Activated T-helper 1 cell treated with anti-CD3 and anti-CD28 coated beads, Interleukin-12 subunit alpha, Interleukin-12 subunit beta, Interleukin-2, Interleukin-4 antibody, amounts not matched to agents 30 ng/mL and 10 ng/mL and 1 ng/mL, durations not matched to agents 14 hours and 24 hours and 36 hours (primary cell): ENCODE results near the gene TBC1D5. TPM values are rescaled to one million over a fixed set of nuclear protein-coding genes. Genes with fewer than 3 reads are reported as not detected.
"Not testable (repeated sequence)": the region's sequence is repeated elsewhere in the genome, so short reads cannot be mapped to it uniquely, and the experiment has no call there.

ENCODE experiments used
- DNase-seq: peaks from one replicate; pipeline ENCODE4 v3.0.0; 2021; ENCODE audit warnings: low spot score
- H3K27ac Mint-ChIP-seq: one replicate; pipeline ENCODE4 v1.8.0; 2021; ENCODE audit warnings: mild to moderate bottlenecking, mixed read lengths
- H3K27me3 Mint-ChIP-seq: one replicate; pipeline ENCODE4 v1.8.0; 2022; ENCODE audit warnings: mild to moderate bottlenecking, moderate library complexity, mixed read lengths; ENCODE audit not compliant: insufficient read depth
- H3K36me3 Mint-ChIP-seq: one replicate; pipeline ENCODE4 v1.8.0; 2021; ENCODE audit warnings: low read depth, mixed read lengths
- H3K4me1 Mint-ChIP-seq: one replicate; pipeline ENCODE4 v1.8.0; 2021; ENCODE audit warnings: low read depth, mixed read lengths
- H3K4me3 Mint-ChIP-seq: one replicate; pipeline ENCODE4 v1.8.0; 2021; ENCODE audit warnings: mild to moderate bottlenecking, moderate library complexity, mixed read lengths
- H3K9me3 Mint-ChIP-seq: one replicate; pipeline ENCODE4 v1.8.0; 2021; ENCODE audit warnings: mixed read lengths
- intact Hi-C: fragments of 100-400 bp; cut with micrococcal nuclease; formaldehyde crosslinking; loops from one replicate; pipeline ENCODE4 v1.15.1; 2024
- total RNA-seq: library from RNA; stranded (reverse); gene quantifications from 2 replicates; pipeline ENCODE4 v1.2.3, GENCODE V29; 2022

The TBC1D5 gene
- total RNA-seq, 1 donor from 2014 or later: 31.4 TPM

DNA sequence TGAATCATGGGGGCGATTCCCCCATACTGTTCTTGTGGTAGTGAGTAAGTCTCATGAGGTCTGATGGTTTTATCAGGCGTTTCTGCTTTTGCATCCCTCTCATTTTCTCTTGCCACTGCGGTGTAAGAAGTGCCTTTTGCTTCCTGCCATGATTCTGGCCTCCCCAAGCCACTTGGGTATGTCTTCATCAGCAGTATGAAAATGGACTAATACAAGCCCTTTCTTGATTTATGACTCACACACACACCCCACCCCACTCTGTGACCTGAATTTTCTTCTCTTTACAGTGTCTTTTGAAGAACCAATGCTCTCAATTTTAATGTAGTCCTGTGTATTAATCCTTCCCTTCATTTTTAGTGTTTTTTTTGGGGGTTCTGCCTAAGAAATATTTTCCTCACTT lies 612.9 kb downstream of the TBC1D5 start:
- Mint-ChIP-seq H3K9me3 (peaks cover 20% of the 10 kb centered on the region), H3K36me3 (no peaks in the 10 kb centered on the region), H3K27me3 (no peaks in the 10 kb centered on the region), H3K27ac (no peak overlapping the region), H3K4me1 (no peaks in the 10 kb centered on the region), H3K4me3 (no peak overlapping the region)
- no peak for DNase-seq
- intact Hi-C loops: no loop called here

DNA sequence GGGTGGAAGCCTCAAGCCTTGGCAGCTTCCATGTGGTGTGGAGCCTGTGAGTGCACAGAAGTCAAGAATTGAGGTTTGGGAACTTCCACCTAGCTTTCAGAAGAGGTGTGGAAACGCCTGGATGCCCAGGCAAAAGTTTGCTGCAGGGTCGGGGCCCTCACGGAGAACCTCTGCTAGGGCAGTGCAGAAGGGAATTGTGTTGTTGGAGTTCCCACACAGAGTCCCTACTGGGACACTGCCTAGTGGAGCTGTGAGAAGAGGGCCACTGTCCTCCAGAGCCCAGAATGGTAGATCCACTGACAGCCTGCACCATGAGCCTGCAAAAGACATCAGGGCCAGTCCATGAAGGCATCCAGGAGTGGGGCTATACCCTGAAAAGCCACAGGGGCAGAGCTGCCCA lies 613.8 kb downstream of the TBC1D5 start:
- H3K9me3 Mint-ChIP-seq: peaks cover 20% of the 10 kb centered on the region

DNA sequence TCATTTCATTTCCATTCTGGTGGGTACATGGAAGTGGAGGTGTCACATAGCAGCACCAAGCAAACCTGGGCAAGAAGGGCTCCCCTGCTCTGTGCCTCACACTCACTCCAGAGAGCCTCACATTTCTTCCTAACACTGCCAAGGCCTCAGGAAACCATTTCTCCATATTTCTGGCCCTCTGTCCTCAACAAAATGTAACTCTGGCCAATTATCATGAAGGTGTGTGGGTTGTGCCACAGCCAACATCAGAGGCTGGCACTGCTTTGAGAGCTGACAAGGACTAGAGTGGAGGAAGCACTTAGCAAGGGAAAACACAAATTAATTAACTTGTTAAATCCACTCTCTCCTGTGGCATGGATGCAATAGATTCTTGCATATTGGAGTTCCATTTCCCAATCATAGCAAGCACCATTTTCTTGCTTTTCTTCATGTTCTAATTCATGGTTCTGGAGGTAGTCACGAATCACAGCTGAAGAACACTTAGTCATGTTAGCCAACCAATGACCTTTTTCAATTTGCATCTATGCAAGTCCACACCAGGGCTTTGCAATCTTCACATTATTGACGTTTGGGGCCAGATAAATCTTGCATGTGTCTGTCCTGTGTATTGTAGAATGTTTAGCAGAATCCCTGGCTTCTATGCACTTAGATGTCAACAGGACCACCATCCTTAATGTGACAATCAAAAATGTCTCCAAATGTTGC lies 616.5 kb downstream of the TBC1D5 start:
- intact Hi-C loops: no loop called here
- H3K4me1 Mint-ChIP-seq: no peaks in the 10 kb centered on the region
- no peaks in the 10 kb centered on the region for H3K27me3 Mint-ChIP-seq
- H3K27ac Mint-ChIP-seq: no peak overlapping the region
- H3K9me3 Mint-ChIP-seq: peaks cover 32% of the 10 kb centered on the region
- H3K36me3 Mint-ChIP-seq: peaks cover 1% of the 10 kb centered on the region
- H3K4me3 Mint-ChIP-seq: no peak overlapping the region
- no peak for DNase-seq

More for the DNA sequence above, 613.8 kb downstream of the TBC1D5 start:
- intact Hi-C loops, H3K4me1 Mint-ChIP-seq, H3K4me3 Mint-ChIP-seq, H3K27me3 Mint-ChIP-seq, DNase-seq, H3K27ac Mint-ChIP-seq, H3K36me3 Mint-ChIP-seq: not testable (repeated sequence)

DNA sequence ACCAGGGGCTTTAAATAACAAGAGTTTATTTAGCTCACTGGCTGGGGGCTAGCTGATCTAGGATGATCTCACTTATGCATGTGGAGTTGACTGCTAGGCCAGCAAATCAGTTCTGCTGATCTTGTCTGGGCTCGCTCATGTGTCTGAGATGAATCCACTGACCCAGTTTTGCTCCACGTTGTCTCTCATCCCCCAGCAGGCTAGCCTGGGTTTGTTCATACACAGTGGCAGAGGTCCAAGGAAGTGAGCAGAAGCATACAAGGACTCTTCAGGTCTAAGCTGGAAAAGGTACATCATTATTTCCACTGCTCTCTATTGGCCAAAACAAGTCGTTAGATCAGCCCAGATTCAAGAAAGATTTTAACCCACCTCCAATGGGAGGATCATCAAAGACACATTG lies 619.7 kb downstream of the TBC1D5 start:
- Mint-ChIP-seq H3K27ac (no peak overlapping the region), H3K4me1 (no peaks in the 10 kb centered on the region), H3K36me3 (peaks cover 1% of the 10 kb centered on the region), H3K9me3 (peaks cover 19% of the 10 kb centered on the region), H3K4me3 (no peak overlapping the region), H3K27me3 (peaks cover 4% of the 10 kb centered on the region)
- intact Hi-C loops: no loop called here
- DNase-seq: no peak

DNA sequence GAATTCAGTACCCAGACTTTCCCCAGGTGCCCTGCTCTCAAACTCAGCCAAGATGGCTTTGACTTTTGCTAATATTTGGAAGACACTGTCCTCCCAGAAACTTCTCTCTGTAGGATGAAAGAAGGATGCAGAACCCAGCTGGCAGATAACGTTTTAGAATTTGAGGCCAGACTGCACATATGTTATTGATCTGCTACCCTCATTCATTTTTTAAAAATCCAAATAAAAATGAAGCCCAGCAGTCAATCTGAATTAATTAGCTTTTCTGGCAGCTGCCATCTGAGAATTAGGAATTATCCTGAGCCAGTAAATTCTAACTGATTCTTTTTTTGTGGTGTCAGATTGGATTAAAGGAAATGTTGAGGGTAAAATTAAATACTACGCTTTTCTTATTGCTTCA lies 621.1 kb downstream of the TBC1D5 start:
- intact Hi-C loops: no loop called here
- DNase-seq: no peak
- Mint-ChIP-seq H3K9me3 (peaks cover 14% of the 10 kb centered on the region), H3K4me3 (no peak overlapping the region), H3K36me3 (peaks cover 1% of the 10 kb centered on the region), H3K27me3 (peaks cover 4% of the 10 kb centered on the region), H3K27ac (no peak overlapping the region), H3K4me1 (no peaks in the 10 kb centered on the region)

DNA sequence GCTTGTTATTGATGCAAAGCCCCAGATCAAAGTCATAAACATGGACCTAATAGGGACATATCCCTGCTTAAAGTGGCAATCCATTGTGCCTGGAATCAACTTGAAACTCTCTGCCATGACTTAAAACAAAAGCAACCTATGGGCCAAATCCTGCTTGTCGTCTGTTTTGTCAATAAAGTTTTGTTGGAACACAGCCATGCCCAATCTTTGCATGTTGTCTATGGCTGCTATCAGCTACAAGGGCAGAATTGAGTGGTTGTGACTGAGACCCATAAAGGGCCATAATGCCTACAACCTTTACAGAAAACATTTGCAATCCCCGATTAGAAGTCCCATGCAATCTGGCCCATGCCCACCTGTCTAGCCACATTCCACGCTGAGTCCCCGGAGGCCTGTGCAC lies 622.3 kb downstream of the TBC1D5 start:
- Mint-ChIP-seq H3K9me3 (peaks cover 14% of the 10 kb centered on the region), H3K27me3 (peaks cover 4% of the 10 kb centered on the region), H3K4me3 (no peak overlapping the region), H3K36me3 (peaks cover 1% of the 10 kb centered on the region), H3K4me1 (no peaks in the 10 kb centered on the region), H3K27ac (no peak overlapping the region)
- intact Hi-C loops: no loop called here
- no peak for DNase-seq

DNA sequence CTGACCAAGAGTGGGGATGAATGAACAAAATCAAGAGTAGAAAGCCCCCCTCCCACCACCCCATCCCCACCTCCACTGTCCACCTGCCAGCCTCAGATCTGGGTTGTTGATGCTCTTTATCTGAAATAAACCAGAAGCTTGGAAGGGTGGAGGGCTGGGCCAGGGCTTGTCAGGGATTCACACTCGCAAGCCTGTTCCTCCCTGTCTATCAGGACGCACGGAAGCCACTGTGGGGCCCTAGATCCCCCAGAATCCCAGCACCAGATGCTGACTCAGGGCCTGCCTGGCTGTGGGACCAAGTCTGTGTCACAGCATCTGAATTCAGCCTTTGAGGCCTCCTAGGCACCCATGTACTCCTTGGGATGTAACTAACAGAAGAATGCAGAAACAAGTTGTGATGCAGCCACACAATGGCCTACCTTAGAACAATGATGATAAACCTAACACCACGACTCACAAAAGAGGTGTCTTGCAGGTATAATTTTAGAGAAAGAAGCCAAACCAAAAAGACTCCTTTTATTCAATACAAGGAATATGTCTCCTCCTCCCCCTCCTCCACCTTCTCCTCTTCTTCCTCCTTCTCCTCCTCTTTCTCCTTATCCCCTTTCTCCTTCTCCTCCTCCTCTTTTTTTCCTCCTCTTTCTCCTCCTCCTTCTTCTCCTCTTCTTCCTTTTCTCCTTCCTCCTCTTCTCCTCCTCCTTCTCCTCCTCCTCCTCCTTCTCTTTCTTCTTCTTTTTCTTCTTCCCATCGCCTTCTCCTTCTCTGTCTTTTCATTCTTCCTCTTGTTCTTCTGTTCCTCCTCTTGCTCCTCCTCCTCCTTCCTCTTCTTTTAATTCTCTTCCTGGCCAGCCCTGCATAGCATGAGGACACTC lies 623.0 kb downstream of the TBC1D5 start:
- peaks cover 4% of the 10 kb centered on the region for H3K27me3 Mint-ChIP-seq
- H3K4me3 Mint-ChIP-seq: no peak overlapping the region
- DNase-seq: no peak
- peaks cover 1% of the 10 kb centered on the region for H3K36me3 Mint-ChIP-seq
- no peaks in the 10 kb centered on the region for H3K4me1 Mint-ChIP-seq
- intact Hi-C loops: no loop called here
- no peak overlapping the region for H3K27ac Mint-ChIP-seq
- peaks cover 14% of the 10 kb centered on the region for H3K9me3 Mint-ChIP-seq

DNA sequence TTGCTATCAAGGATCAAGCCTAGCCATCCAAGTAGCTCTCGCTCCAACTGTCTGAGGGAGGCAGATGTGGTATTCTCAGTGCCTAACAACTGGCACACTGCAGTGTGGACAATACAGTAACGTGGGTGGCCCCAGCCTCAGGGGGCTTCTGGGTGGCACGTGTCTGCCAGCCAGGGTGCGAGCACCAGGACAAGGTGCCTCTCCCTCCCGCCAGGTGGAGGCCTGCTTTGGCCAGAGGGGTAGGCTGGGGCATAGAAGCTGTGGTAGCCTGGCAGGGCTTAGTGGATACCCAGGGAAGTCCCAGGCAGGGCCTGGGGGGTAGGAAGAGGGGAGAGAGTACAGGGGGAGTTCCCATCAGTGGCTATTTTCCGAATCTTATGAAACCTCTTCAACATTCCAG lies 623.7 kb downstream of the TBC1D5 start:
- Mint-ChIP-seq H3K27me3 (peaks cover 4% of the 10 kb centered on the region), H3K36me3 (peaks cover 1% of the 10 kb centered on the region), H3K4me1 (no peaks in the 10 kb centered on the region), H3K4me3 (no peak overlapping the region), H3K9me3 (peaks cover 17% of the 10 kb centered on the region), H3K27ac (no peak overlapping the region)
- no peak for DNase-seq
- intact Hi-C loops: no loop called here

DNA sequence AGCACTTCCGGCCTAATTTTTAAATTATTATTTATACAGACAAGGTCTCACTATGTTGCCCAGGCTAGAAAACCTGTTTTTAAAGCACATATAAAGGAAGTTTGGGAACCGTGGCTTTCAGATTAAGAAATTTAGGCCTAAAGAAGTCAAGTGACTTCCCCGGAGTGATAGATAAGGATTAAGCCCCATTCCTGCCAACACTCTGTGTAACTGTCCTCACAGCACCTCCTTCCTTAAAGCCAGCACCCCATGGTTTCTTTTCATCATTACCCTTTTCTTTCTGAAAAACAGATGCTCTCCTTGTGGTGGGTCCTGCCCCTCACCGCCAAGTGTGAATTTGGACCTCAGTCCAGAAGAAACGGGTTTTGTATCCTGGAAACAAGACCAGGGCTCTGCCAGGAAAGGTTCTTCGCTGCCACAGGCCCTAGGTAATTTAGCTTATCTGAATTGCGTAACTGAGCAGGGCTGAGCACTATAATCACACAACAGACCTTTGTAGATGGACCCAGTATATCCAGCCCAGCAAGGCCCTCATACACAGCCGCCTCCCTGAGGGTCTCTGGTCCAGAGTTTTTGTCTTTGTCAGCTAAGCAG lies 626.3 kb downstream of the TBC1D5 start:
- intact Hi-C loops: no loop called here
- DNase-seq: no peak
- Mint-ChIP-seq H3K27me3 (peaks cover 4% of the 10 kb centered on the region), H3K36me3 (peaks cover 3% of the 10 kb centered on the region), H3K27ac (no peak overlapping the region), H3K9me3 (peaks cover 13% of the 10 kb centered on the region), H3K4me1 (peaks cover 7% of the 10 kb centered on the region), H3K4me3 (no peak overlapping the region)

DNA sequence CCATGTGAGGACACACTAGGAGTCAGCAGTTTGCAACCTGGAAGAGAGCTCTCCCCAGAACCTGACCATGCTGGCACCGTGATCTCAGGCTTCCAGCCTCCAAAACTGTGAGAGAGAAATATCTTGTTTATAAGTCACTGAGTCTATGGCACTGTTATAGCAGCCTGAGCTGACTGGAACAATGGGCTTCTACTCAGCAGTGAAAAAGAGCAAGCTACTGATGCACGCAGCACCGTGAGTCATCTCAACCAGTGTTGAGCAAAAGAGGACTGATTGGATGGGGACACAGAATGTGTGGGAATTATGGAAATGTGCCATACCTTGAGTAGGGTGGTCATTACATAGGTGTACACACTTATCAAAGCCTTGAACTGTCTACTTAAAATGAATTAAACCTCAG lies 627.2 kb downstream of the TBC1D5 start:
- H3K36me3 Mint-ChIP-seq: peaks cover 4% of the 10 kb centered on the region
- H3K4me3 Mint-ChIP-seq: no peak overlapping the region
- H3K27ac Mint-ChIP-seq: no peak overlapping the region
- peaks cover 4% of the 10 kb centered on the region for H3K27me3 Mint-ChIP-seq
- DNase-seq: no peak
- H3K9me3 Mint-ChIP-seq: peaks cover 13% of the 10 kb centered on the region
- peaks cover 14% of the 10 kb centered on the region for H3K4me1 Mint-ChIP-seq
- intact Hi-C loops: no loop called here

DNA sequence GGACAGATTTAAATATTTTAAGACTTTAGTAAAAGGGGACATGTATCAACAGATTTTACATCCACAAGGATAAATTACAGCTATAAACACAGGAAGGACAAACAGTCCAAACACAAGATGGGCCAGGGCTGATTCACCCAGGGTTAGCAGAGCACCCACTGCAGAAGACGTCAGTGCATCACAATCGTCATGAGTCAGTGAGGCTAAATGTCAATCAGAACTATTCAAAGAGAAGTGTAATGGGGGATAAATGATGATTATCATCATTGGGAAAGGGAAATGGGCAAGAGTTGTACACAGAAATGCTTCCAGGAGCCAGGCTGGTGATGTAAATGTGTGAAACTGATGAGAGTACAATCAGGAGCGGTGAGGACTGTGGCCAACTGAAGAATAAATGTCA lies 630.8 kb downstream of the TBC1D5 start:
- H3K9me3 Mint-ChIP-seq: peaks cover 11% of the 10 kb centered on the region
- H3K27me3 Mint-ChIP-seq: peaks cover 9% of the 10 kb centered on the region
- H3K36me3 Mint-ChIP-seq: peaks cover 4% of the 10 kb centered on the region
- intact Hi-C loops: no loop called here
- no peak overlapping the region for H3K27ac Mint-ChIP-seq
- no peak overlapping the region for H3K4me3 Mint-ChIP-seq
- H3K4me1 Mint-ChIP-seq: peaks cover 14% of the 10 kb centered on the region
- no peak for DNase-seq

DNA sequence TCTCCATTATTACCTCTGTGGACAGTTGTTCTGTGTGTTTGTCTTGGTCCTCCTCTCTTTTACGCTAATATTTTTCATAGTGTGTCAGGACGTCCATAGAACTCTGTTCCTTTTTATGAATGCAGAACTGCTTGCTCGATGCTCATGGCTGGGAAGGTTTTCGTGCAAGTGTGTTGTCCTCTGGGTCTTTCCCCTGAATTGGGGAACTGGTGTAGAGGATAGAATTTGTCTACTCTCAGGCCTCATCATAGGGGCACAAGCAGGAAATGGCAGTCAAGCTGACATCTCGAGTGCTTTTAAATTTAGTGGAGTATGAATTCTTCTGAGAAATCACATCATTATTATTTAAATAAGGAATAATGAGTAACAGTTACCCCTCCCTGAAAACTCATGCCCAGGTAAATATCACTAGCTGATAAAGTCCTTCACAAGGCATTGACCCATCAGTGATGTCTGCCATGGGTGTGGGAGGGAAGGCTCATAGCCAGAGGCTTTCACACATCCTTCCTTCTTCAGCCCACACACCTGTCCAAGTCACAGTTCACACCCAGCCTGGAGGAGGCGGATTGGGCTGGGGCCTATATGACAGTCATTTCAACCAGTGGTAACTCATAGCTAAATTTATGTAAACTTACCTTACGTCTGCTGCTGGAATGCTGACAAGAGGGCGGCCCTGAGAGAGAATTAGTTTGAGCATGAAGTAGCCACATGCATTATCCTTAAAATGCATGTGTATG lies 631.6 kb downstream of the TBC1D5 start:
- intact Hi-C loops: no loop called here
- H3K9me3 Mint-ChIP-seq: peaks cover 11% of the 10 kb centered on the region
- no peak overlapping the region for H3K27ac Mint-ChIP-seq
- peaks cover 9% of the 10 kb centered on the region for H3K27me3 Mint-ChIP-seq
- peaks cover 4% of the 10 kb centered on the region for H3K36me3 Mint-ChIP-seq
- no peak overlapping the region for H3K4me3 Mint-ChIP-seq
- peaks cover 14% of the 10 kb centered on the region for H3K4me1 Mint-ChIP-seq
- no peak for DNase-seq
